Esophagus squamous epithelium (tissue), 5 donors: ENCODE measurements around the gene SPEM3. TPM values are rescaled to one million over a fixed set of nuclear protein-coding genes. Genes with fewer than 3 reads are reported as not detected.
A peak's percentile ranks its signal among the peaks of the same experiment; 100 is the strongest.

ENCODE experiments used
- DNase-seq: peaks from one replicate; lab custom pipeline; 2025; lab: John Stamatoyannopoulos, UW
- H3K27ac ChIP-seq, 4 donors: fragments of 200-600 bp; sonication (generic); one replicate each; pipeline ENCODE4 v1.5.1; 2016 to 2019; ENCODE audit warnings: mild to moderate bottlenecking in 1 of 4
- H3K27me3 ChIP-seq, 4 donors: fragments of 200-600 bp; sonication (generic); 1 replicate in 3 of 4; 2 replicates in 1 of 4; pipeline versions ENCODE4 v1.5.1 to v1.6.0; 2017 to 2021; ENCODE audit warnings: antibody characterized with exemption in 1 of 4
- H3K36me3 ChIP-seq, 3 donors: fragments of 200-600 bp; sonication (generic); one replicate each; pipeline ENCODE4 v1.5.1; 2016 to 2019
- H3K4me1 ChIP-seq, 3 donors: fragments of 200-600 bp; sonication (generic); one replicate each; pipeline ENCODE4 v1.5.1; 2017 to 2019
- H3K4me3 ChIP-seq, 4 donors: fragments of 200-600 bp; sonication (generic); 1 replicate in 3 of 4; 2 replicates in 1 of 4; pipeline ENCODE4 v1.5.1; 2016 to 2019; ENCODE audit warnings: mild to moderate bottlenecking in 2 of 4, moderate library complexity in 1 of 4
- H3K9me3 ChIP-seq, 3 donors: fragments of 200-600 bp; sonication (generic); one replicate each; pipeline ENCODE4 v1.5.1; 2016 to 2019
- POLR2A ChIP-seq, 4 donors: fragments of 450-650 bp; IDR thresholded peaks; one replicate each; pipeline ENCODE4 v1.6.1; 2017; ENCODE audit warnings: antibody characterized with exemption in 4 of 4, mild to moderate bottlenecking in 4 of 4, moderate library complexity in 3 of 4
- WGBS, 2 donors: methylation state at CpG; one replicate each; pipeline ENCODE4 v1.1.5; 2018; 5-methylcytosine and 5-hydroxymethylcytosine counted together
- intact Hi-C: fragments of 100-400 bp; cut with DNase I; formaldehyde crosslinking; loops from one replicate; pipeline ENCODE4 v1.15.0; 2022
- total RNA-seq, 4 donors: library from RNA; depleted of rRNA; stranded (reverse); fragments of >200 nt; gene quantifications; one replicate each; pipeline ENCODE4 v1.1.0, GENCODE V29; 2016
- TF ChIP-seq, protein P1 (sequence below), 6 experiments: fragments of 450-650 bp in 4 of 6; fragments of 200-600 bp in 2 of 6; sonication (generic) in 2 of 6; IDR thresholded peaks; one replicate each; pipeline ENCODE4 v1.5.1; 2016 to 2019; ENCODE audit warnings: antibody characterized with exemption in 6 of 6, mild to moderate bottlenecking in 4 of 6, moderate library complexity in 4 of 6
- donor health status: DM: yes; HTN: yes; CAD: no.

Gene SPEM3
- total RNA-seq, 4 donors from 2014 or later, result not detected

DNA sequence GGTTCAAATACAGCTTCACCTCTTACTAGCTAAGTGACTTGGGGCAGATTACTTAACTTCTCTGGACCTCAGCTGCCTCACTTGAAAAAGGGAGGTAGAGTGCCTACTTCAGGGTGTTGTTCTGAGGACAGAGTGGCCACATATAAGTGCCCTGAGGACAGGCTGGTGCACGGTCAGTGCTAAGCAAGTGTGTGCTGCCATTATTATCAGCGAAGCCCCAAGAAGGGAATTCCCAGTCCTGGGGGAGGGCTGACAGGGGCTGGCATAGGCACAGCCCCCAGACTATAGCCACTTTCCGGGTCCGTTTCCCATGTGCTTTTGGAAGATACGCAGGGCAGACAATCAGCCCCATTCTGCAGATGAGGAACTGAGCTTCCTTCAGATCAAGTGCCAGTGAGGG lies 48.3 kb downstream of the SPEM3 start:
- Histone ChIP-seq H3K4me3 (peak overlapping the region in 3 of 4 donors; percentile 79 to 100 (median 92)), H3K27me3 (no peaks in the 10 kb centered on the region), H3K4me1 (peaks cover 44 to 93% (median 48%) of the 10 kb centered on the region in 3 donors), H3K36me3 (no peaks in the 10 kb centered on the region), H3K9me3 (no peaks in the 10 kb centered on the region), H3K27ac (peak overlapping the region; percentile 98 to 100 (median 99))
- no peak for DNase-seq
- intact Hi-C loops, result loop anchor here (5.0 kb wide), 1 partner anchor 35 kb away; no protein-coding TSS in a partner anchor
- 20 to 85% methylated on average over 1 to 5 of the region's 5 CpGs for WGBS, 2 donors
- TF ChIP-seq POLR2A (IDR thresholded peaks at IDR 0.05), result no peak
- TF ChIP-seq, protein P1, sequence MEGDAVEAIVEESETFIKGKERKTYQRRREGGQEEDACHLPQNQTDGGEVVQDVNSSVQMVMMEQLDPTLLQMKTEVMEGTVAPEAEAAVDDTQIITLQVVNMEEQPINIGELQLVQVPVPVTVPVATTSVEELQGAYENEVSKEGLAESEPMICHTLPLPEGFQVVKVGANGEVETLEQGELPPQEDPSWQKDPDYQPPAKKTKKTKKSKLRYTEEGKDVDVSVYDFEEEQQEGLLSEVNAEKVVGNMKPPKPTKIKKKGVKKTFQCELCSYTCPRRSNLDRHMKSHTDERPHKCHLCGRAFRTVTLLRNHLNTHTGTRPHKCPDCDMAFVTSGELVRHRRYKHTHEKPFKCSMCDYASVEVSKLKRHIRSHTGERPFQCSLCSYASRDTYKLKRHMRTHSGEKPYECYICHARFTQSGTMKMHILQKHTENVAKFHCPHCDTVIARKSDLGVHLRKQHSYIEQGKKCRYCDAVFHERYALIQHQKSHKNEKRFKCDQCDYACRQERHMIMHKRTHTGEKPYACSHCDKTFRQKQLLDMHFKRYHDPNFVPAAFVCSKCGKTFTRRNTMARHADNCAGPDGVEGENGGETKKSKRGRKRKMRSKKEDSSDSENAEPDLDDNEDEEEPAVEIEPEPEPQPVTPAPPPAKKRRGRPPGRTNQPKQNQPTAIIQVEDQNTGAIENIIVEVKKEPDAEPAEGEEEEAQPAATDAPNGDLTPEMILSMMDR (IDR thresholded peaks at IDR 0.05), result no peak

DNA sequence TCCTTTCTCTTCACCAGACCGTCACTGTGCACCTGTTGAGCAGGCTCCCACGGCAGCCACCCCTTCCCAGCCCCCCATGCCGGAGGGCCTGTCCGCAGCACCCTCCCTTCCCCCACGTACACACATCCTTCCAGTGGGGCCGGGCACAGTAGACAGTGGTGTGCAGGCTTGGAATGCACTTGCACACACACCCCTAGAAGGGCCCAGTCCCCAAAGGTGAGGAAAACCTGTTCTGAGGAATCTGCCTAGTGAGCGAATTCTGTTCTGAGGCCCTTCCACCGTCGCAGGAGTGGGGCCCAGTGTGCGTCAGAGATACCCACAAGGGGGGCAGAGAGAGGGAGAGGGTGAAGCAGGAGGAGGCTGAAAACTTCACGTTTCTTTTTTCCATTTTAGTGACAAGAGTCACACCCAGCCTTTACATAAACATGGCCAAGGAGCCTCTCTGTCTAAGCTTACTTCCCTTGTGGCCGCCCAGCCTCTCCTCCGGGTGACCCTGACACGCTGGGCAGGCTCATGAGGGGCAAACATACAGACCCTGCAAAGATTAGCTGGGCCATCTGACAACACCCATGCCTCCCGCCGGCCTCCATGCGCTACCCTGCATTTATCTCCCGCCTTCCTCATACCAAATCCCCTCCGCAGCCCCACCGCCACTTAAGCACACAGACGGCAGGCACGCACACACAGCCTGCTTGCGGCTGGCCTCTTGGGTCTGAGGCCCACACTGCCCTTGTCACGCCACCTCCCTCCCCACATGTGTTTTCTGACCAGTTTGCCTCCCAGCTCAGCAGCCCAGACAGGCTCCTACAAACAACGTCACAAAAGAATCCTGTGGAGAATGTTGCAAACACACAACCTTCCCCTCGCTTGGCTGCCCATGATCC lies 49.0 kb downstream of the SPEM3 start:
- TF ChIP-seq, protein P1 (IDR thresholded peaks at IDR 0.05), result no peak
- peak in 1 of 4 donors; percentile 30 for TF ChIP-seq POLR2A (IDR thresholded peaks at IDR 0.05)
- peak overlapping the region; percentile 98 to 100 (median 99) for H3K27ac ChIP-seq
- intact Hi-C loops, result loop anchor here (5.0 kb wide), 1 partner anchor 35 kb away; no protein-coding TSS in a partner anchor
- no peaks in the 10 kb centered on the region for H3K27me3 ChIP-seq
- peaks cover 40 to 93% (median 47%) of the 10 kb centered on the region in 3 donors for H3K4me1 ChIP-seq
- H3K36me3 ChIP-seq, result no peaks in the 10 kb centered on the region
- WGBS, 2 donors, result 13% methylated on average over 16 to 21 of the region's 26 CpGs
- H3K4me3 ChIP-seq, result peak overlapping the region; percentile 79 to 100 (median 94)
- no peak for DNase-seq
- no peaks in the 10 kb centered on the region for H3K9me3 ChIP-seq

GRCh38 chr17:7478276-7479212 lies 49.9 kb downstream of the SPEM3 start:
- DNase-seq, result no peak
- intact Hi-C loops, result loop anchor here (5.0 kb wide), 1 partner anchor 36 kb away; no protein-coding TSS in a partner anchor
- Histone ChIP-seq H3K4me3 (peak overlapping the region; percentile 79 to 100 (median 94)), H3K9me3 (no peaks in the 10 kb centered on the region), H3K27me3 (no peaks in the 10 kb centered on the region), H3K4me1 (peaks cover 45 to 92% (median 49%) of the 10 kb centered on the region in 3 donors), H3K36me3 (no peaks in the 10 kb centered on the region), H3K27ac (peak overlapping the region; percentile 98 to 100 (median 99))
- WGBS, 2 donors, result 0 to 4% methylated on average over 4 to 21 of the region's 40 CpGs
- no peak for TF ChIP-seq POLR2A (IDR thresholded peaks at IDR 0.05)
- TF ChIP-seq, protein P1 (IDR thresholded peaks at IDR 0.05), result peak in 2 of 6 experiments; percentile 4 to 19

DNA sequence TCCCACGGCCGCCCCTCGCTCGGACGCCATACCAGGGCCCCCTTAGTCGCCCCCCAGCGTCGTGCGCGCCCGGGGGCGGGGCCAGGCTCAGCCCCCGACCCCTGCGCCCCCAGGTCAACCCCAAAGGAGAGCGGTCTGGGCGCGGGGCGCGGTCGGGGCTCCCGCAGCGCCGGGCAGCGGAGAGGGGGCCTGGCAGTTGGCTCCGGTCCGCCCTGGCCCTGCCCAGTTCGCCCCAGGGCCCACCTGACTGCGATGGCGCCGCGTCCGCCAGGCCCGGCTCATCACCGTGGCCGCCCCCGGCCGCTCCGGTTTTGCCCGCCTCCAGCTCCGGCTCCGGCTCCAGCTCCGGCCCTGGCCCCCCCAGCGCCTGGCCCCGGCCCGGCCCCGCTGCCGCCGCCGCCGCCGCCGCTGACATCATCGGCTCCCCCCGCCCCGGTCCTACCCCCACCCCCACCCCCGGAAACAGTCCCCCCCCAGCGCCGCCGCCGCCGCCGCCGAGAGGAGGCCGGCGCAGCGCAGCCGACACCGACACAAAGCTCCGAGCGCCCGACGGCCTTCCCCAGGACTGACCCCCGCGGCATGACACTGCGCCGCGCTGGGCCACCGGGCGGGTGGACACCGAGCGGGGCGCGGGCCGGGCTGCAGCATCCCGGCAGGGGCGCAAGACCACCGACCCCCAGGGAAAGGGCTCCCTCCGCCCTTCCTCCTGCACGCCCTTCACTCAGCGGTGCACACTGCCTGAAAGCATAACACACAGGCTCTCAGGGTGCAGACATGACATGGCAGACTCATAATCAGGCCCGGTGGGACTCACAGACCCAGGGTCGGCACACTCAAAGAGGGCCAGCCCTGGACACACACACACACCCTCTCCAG lies 50.8 kb downstream of the SPEM3 start, which contains the start of gene ZBTB4:
TSS of gene ZBTB4 (minus strand) at position 419 of the 876 bp plus-strand sequence. CDS start 12,830 bp downstream, outside the sequence.
- H3K9me3 ChIP-seq, result no peaks in the 10 kb centered on the region
- peak within 1 kb of the TSS; percentile 98 to 100 (median 99) for H3K27ac ChIP-seq
- no peaks in the 10 kb centered on the region for H3K36me3 ChIP-seq
- H3K4me3 ChIP-seq, result peak within 1 kb of the TSS; percentile 79 to 100 (median 94)
- peaks cover 45 to 83% (median 47%) of the 10 kb centered on the region in 3 donors for H3K4me1 ChIP-seq
- intact Hi-C loops, result loop anchor here (5.0 kb wide), 1 partner anchor 37 kb away; no protein-coding TSS in a partner anchor
- no peak for DNase-seq
- WGBS, 2 donors, result no CpG with 5 or more reads among the region's 92 CpGs
- H3K27me3 ChIP-seq, result no peaks in the 10 kb centered on the region
- peak in 2 of 4 donors; percentile 51 to 80 for TF ChIP-seq POLR2A (IDR thresholded peaks at IDR 0.05)
- TF ChIP-seq, protein P1 (IDR thresholded peaks at IDR 0.05), result no peak
